ENCODE results near the gene MRPL55.

MRPL55 gene

GRCh38 chr1:228082918-228083870 is 25.9 kb downstream of the MRPL55 start:
- peak; percentile 38 for DNase-seq

- DNase-seq, result peak; percentile 94
Observed at GRCh38 chr1:228082214-228082917, 26.7 kb downstream of the MRPL55 start, which contains the start of gene ARF1. Gene ARF1, plus strand, starts transcription at chr1:228082708. Its CDS starts 14,407 bp downstream, at chr1:228097115.

- DNase-seq, result no peak
Observed at GRCh38 chr1:228081578-228082213, 27.4 kb downstream of the MRPL55 start.

- no peak for DNase-seq
Observed at GRCh38 chr1:228081144-228081543, 28.0 kb downstream of the MRPL55 start.

GRCh38 chr1:228079601-228080263 is 29.4 kb downstream of the MRPL55 start:
- DNase-seq, result no peak

- no peak for DNase-seq
Observed at GRCh38 chr1:228079013-228079412, 30.1 kb downstream of the MRPL55 start.

- DNase-seq, result no peak
Observed at GRCh38 chr1:228077565-228078330, 31.4 kb downstream of the MRPL55 start.

- DNase-seq, result no peak
Observed at GRCh38 chr1:228076796-228077430, 32.2 kb downstream of the MRPL55 start.

- no peak for DNase-seq
Observed at GRCh38 chr1:228075801-228076271, 33.3 kb downstream of the MRPL55 start.

GRCh38 chr1:228074954-228075730 is 34.0 kb downstream of the MRPL55 start:
- DNase-seq, result no peak

GRCh38 chr1:228073857-228074545 is 35.1 kb downstream of the MRPL55 start:
- DNase-seq, result no peak

- no peak for DNase-seq
Observed at GRCh38 chr1:228073061-228073856, 35.8 kb downstream of the MRPL55 start.

- DNase-seq, result no peak
Observed at GRCh38 chr1:228072658-228073043, 36.4 kb downstream of the MRPL55 start.

GRCh38 chr1:228071839-228072657 is 37.1 kb downstream of the MRPL55 start:
- DNase-seq, result no peak

- no peak for DNase-seq
Observed at GRCh38 chr1:228070851-228071250, 38.2 kb downstream of the MRPL55 start.

GRCh38 chr1:228070173-228070572 is 38.9 kb downstream of the MRPL55 start:
- DNase-seq, result no peak

- no peak for DNase-seq
Observed at GRCh38 chr1:228068359-228068758, 40.7 kb downstream of the MRPL55 start.
